GM12873 (cell line): ENCODE measurements around the gene DDX3X.

Experiments used
- CTCF ChIP-seq: IDR thresholded peaks from 2 replicates; pipeline ENCODE4 v1.5.1; 2012; ENCODE audit warnings: low read depth, mild to moderate bottlenecking, moderate library complexity, low read length, control low read depth; ENCODE audit not compliant: insufficient read depth; ENCODE audit errors: missing control alignments

DDX3X gene

GRCh38 chrX:41350976-41351569 is 17.1 kb downstream of the DDX3X start:
- no peak for TF ChIP-seq CTCF

- no peak for TF ChIP-seq CTCF
Measured at GRCh38 chrX:41351923-41352322, 18.0 kb downstream of the DDX3X start.

GRCh38 chrX:41352329-41352838 is 18.4 kb downstream of the DDX3X start:
- no peak for TF ChIP-seq CTCF

- TF ChIP-seq CTCF, result no peak
Measured at GRCh38 chrX:41353985-41354384, 20.0 kb downstream of the DDX3X start.

GRCh38 chrX:41369152-41369551 is 35.2 kb downstream of the DDX3X start:
- no peak for TF ChIP-seq CTCF

- TF ChIP-seq CTCF, result no peak
Measured at GRCh38 chrX:41373989-41374606, 40.1 kb downstream of the DDX3X start.

- TF ChIP-seq CTCF, result no peak
Measured at GRCh38 chrX:41377624-41378023, 43.7 kb downstream of the DDX3X start.
